ENCODE measurements around the gene AGAP1.

The AGAP1 gene

DNA sequence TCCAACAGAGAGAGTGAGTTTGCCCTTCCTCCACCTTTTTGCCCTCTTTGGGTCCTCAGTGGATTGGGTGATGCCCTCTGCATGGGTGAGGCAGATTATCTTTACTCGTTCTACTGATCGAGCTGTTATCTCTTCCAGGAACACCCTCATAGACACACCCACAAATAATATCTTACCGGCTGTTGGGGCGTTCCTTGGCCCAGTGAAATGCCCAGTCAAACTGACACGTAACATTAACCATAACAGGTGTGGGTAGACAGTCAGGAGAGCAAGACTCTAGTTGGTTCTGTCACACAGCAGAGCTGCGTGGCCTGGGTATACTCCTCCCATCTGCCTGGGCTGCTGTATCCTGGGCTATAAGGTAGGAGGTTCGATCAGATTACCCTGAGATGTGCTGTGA is 144.1 kb downstream of the AGAP1 start:
- H3K27me3 Mint-ChIP-seq: peaks cover 5% of the 10 kb centered on the region
- no peak for DNase-seq (ENCODE audit: low spot score in 2 of 2)
- H3K4me1 Mint-ChIP-seq: no peaks in the 10 kb centered on the region
- no peaks in the 10 kb centered on the region for H3K36me3 Mint-ChIP-seq
- no peak overlapping the region for H3K27ac Mint-ChIP-seq
- no peaks in the 10 kb centered on the region for H3K9me3 Mint-ChIP-seq
- no peak overlapping the region for H3K4me3 Mint-ChIP-seq
- no peak for ATAC-seq (ENCODE audit: low read depth)

GRCh38 chr2:235638541-235639427 is 144.9 kb downstream of the AGAP1 start:
- DNase-seq (ENCODE audit: low spot score in 2 of 2) (no peak), ATAC-seq (ENCODE audit: low read depth) (no peak)
- Mint-ChIP-seq H3K4me1 (no peaks in the 10 kb centered on the region), H3K9me3 (no peaks in the 10 kb centered on the region), H3K4me3 (no peak overlapping the region), H3K36me3 (no peaks in the 10 kb centered on the region), H3K27ac (no peak overlapping the region), H3K27me3 (peaks cover 5% of the 10 kb centered on the region)

DNA sequence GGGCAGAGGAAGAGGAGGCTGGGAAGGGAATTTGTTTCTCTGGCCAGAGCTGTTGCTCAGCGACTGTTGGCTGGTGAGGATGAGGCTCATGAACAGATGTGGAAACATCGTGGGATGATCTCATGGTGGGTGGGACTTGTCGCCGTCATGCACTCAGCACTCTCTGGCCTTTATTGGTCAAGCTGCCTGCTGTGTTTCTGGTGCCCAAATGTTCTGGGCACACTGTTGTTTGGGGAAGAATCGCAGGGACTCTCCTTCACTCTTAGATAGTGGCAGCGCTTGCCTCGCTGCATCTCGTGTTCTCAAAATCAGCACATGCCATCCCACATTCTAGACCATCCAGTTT is 145.6 kb downstream of the AGAP1 start:
- Mint-ChIP-seq H3K27ac (no peak overlapping the region), H3K36me3 (no peaks in the 10 kb centered on the region), H3K9me3 (no peaks in the 10 kb centered on the region), H3K4me3 (no peak overlapping the region), H3K27me3 (peaks cover 5% of the 10 kb centered on the region), H3K4me1 (no peaks in the 10 kb centered on the region)
- no peak for DNase-seq (ENCODE audit: low spot score in 2 of 2)
- no peak for ATAC-seq (ENCODE audit: low read depth)

GRCh38 chr2:235639885-235640284 is 146.0 kb downstream of the AGAP1 start:
- H3K36me3 Mint-ChIP-seq: no peaks in the 10 kb centered on the region
- H3K27me3 Mint-ChIP-seq: peaks cover 5% of the 10 kb centered on the region
- no peak overlapping the region for H3K27ac Mint-ChIP-seq
- no peaks in the 10 kb centered on the region for H3K4me1 Mint-ChIP-seq
- no peak for ATAC-seq (ENCODE audit: low read depth)
- no peak overlapping the region for H3K4me3 Mint-ChIP-seq
- DNase-seq (ENCODE audit: low spot score in 2 of 2): no peak
- H3K9me3 Mint-ChIP-seq: no peaks in the 10 kb centered on the region

DNA sequence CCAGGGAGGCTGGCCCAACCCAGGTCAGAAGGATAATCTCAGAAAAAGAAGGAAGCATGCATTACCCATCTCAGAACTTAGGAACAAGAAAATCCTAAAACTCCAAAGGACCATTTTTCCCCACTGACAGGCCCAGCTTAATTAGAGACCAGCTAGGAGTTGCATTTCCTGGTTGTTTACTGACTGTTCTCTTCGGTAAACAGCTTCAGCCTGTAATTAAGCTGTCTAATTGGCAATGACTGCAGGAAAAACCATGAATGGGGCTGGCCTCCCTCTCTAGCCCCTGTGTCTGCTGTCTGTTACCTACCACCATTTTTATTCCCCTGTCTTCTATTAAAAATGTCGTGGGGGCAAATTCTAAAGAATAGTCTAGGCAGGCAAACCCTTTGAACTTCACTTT is 146.5 kb downstream of the AGAP1 start:
- H3K27ac Mint-ChIP-seq: no peak overlapping the region
- no peaks in the 10 kb centered on the region for H3K9me3 Mint-ChIP-seq
- no peaks in the 10 kb centered on the region for H3K4me1 Mint-ChIP-seq
- H3K4me3 Mint-ChIP-seq: no peak overlapping the region
- DNase-seq (ENCODE audit: low spot score in 2 of 2) (no peak), ATAC-seq (ENCODE audit: low read depth) (no peak)
- no peaks in the 10 kb centered on the region for H3K36me3 Mint-ChIP-seq
- peaks cover 5% of the 10 kb centered on the region for H3K27me3 Mint-ChIP-seq

- H3K27ac Mint-ChIP-seq: no peak overlapping the region
- DNase-seq (ENCODE audit: low spot score in 2 of 2) (no peak), ATAC-seq (ENCODE audit: low read depth) (no peak)
- peaks cover 5% of the 10 kb centered on the region for H3K27me3 Mint-ChIP-seq
- H3K9me3 Mint-ChIP-seq: no peaks in the 10 kb centered on the region
- H3K4me3 Mint-ChIP-seq: no peak overlapping the region
- H3K4me1 Mint-ChIP-seq: no peaks in the 10 kb centered on the region
- H3K36me3 Mint-ChIP-seq: no peaks in the 10 kb centered on the region
Observed at GRCh38 chr2:235640926-235641723, 147.3 kb downstream of the AGAP1 start.

- Mint-ChIP-seq H3K27ac (no peak overlapping the region), H3K27me3 (peaks cover 5% of the 10 kb centered on the region), H3K4me1 (no peaks in the 10 kb centered on the region), H3K4me3 (no peak overlapping the region), H3K9me3 (no peaks in the 10 kb centered on the region), H3K36me3 (no peaks in the 10 kb centered on the region)
- ATAC-seq (ENCODE audit: low read depth): no peak
- DNase-seq (ENCODE audit: low spot score in 2 of 2): no peak
Observed at GRCh38 chr2:235641956-235642355, 148.1 kb downstream of the AGAP1 start.

DNA sequence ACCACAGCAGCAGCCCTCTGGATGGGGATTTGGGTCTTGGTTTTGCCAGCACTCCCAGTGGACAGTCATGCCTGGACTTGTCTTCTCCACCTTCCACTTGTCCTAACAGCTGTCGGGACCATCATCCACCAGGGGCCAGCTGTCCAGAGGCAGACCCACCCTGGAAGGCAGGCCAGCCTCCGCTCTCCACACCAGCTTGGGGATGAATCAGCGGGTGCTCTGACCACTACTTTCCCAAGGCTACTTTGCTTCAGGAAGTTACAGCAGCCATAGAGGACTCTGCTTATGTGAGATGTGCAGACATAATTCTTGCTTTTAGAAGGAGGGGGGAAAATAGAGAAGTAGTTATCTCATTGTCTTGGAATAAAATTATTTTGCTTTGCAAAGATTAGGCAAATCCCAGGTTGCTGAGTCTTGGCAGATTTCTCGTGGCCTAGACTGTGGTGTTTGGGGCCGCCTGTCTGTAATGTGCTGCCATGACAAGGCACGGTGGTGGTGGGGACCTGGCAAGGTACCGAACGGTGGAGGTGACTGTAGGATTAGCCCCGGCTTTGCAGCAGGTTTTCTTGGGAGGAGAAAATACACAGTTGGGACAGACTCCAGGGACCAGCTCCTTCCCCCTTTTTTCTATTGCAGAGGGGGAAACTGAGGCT is 148.7 kb downstream of the AGAP1 start:
- DNase-seq (ENCODE audit: low spot score in 2 of 2) (no peak), ATAC-seq (ENCODE audit: low read depth) (no peak)
- Mint-ChIP-seq H3K4me3 (no peak overlapping the region), H3K4me1 (no peaks in the 10 kb centered on the region), H3K27ac (no peak overlapping the region), H3K27me3 (peaks cover 5% of the 10 kb centered on the region), H3K9me3 (no peaks in the 10 kb centered on the region), H3K36me3 (no peaks in the 10 kb centered on the region)

DNA sequence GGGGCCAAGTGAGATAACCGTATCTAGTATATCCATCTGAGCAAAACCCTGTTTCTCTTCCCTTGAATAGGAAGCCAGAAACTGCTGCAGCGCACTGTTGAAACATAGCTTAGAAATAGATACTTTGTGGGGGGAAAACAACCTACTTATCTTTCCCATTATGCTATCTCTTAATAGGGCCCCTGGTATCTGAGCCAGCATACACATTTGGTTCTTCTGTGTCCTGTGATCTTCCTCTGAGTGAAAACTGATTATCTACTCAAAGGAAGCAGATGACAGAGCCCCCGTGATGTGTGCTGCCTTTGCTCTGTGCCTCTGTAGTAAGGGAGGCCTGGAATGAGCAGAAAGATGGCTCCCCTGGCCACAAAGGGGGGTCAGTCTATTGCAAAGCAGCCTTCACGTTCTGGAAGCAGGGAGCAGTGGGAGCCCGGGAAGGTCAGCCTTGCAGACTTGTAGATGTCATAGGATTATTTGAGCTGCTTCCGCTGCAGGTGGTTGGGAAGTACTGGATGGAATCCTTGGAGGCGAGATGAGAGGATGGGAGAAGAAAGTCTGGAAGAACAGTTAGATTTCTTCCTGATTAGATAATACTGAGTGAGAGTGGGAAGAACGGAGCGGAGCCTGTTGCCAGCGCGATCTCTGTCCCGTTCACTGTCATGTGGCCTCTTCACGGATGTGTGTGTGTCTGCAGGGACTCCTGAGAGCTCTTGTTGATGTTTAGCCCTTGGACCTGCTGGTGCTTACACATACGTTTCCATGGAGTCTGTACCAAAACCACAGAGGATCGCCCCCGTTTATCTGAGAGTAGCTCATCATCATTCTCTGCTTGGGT is 150.1 kb downstream of the AGAP1 start:
- H3K36me3 Mint-ChIP-seq: no peaks in the 10 kb centered on the region
- H3K9me3 Mint-ChIP-seq: no peaks in the 10 kb centered on the region
- no peak for ATAC-seq (ENCODE audit: low read depth)
- no peaks in the 10 kb centered on the region for H3K4me1 Mint-ChIP-seq
- H3K4me3 Mint-ChIP-seq: no peak overlapping the region
- no peak overlapping the region for H3K27ac Mint-ChIP-seq
- H3K27me3 Mint-ChIP-seq: peaks cover 5% of the 10 kb centered on the region
- no peak for DNase-seq (ENCODE audit: low spot score in 2 of 2)

GRCh38 chr2:235647264-235647663 is 153.4 kb downstream of the AGAP1 start:
- Mint-ChIP-seq H3K4me1 (no peaks in the 10 kb centered on the region), H3K27me3 (peaks cover 4% of the 10 kb centered on the region), H3K36me3 (no peaks in the 10 kb centered on the region), H3K4me3 (no peak overlapping the region), H3K27ac (no peak overlapping the region), H3K9me3 (no peaks in the 10 kb centered on the region)
- DNase-seq (ENCODE audit: low spot score in 2 of 2): no peak
- ATAC-seq (ENCODE audit: low read depth): no peak

DNA sequence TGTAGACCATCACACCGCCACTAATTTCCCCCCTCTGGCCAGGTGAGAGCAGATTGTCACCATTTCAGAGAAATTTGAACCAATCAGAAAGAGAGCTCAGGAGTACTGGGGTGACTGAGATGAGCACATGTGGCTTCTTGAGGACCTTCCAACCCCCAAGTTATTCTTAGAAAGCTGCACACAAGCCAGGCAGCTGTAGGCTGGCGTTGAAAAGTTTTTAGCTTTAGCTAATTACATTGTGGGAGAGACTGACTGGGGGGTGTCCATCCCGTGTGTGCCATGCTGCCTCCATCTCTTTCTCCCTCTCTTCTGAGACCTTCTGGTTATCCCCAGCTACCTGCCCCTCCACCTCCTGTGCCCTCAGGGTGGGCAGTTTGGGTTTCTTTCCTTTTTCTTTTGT is 154.0 kb downstream of the AGAP1 start:
- ATAC-seq (ENCODE audit: low read depth) (no peak), DNase-seq (ENCODE audit: low spot score in 2 of 2) (no peak)
- Mint-ChIP-seq H3K27ac (no peak overlapping the region), H3K27me3 (peaks cover 2% of the 10 kb centered on the region), H3K36me3 (no peaks in the 10 kb centered on the region), H3K4me3 (no peak overlapping the region), H3K9me3 (no peaks in the 10 kb centered on the region), H3K4me1 (no peaks in the 10 kb centered on the region)

DNA sequence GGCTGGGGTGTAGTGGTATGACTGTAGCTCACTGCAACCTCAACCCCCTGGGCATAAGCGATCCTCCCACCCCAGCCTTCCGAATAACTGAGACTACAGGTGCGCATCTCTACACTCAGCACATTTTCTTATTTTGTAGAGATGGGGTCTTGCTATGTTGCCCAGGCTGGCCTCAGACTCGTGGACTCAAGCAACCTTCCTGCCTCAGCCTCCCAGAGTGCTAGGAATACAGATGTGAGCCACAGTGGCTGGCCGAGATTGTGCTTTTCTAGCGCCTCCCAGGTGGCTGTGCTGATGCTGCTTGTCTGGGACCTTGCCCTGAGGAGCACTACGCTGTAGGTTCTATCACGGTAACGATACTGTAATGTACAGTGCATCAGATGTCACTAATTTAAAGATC is 155.6 kb downstream of the AGAP1 start:
- H3K4me3 Mint-ChIP-seq: no peak overlapping the region
- H3K4me1 Mint-ChIP-seq: no peaks in the 10 kb centered on the region
- ATAC-seq (ENCODE audit: low read depth) (no peak), DNase-seq (ENCODE audit: low spot score in 2 of 2) (no peak)
- H3K36me3 Mint-ChIP-seq: no peaks in the 10 kb centered on the region
- H3K9me3 Mint-ChIP-seq: no peaks in the 10 kb centered on the region
- H3K27me3 Mint-ChIP-seq: peaks cover 2% of the 10 kb centered on the region
- no peak overlapping the region for H3K27ac Mint-ChIP-seq

GRCh38 chr2:235651643-235652042 is 157.8 kb downstream of the AGAP1 start:
- H3K27ac Mint-ChIP-seq: no peak overlapping the region
- peaks cover 2% of the 10 kb centered on the region for H3K27me3 Mint-ChIP-seq
- no peaks in the 10 kb centered on the region for H3K9me3 Mint-ChIP-seq
- ATAC-seq (ENCODE audit: low read depth) (no peak), DNase-seq (ENCODE audit: low spot score in 2 of 2) (no peak)
- no peaks in the 10 kb centered on the region for H3K36me3 Mint-ChIP-seq
- no peak overlapping the region for H3K4me3 Mint-ChIP-seq
- no peaks in the 10 kb centered on the region for H3K4me1 Mint-ChIP-seq

Measured in memory B cell (primary cell).